Suprapubic skin (tissue), 4 donors: ENCODE measurements around the gene GUCY1A1. TPM values are rescaled to one million over a fixed set of nuclear protein-coding genes. Genes with fewer than 3 reads are reported as not detected.

ENCODE experiments used
- DNase-seq, 2 donors: peaks; one replicate each; pipeline ENCODE4 v3.0.0-alpha.2; 2019; ENCODE audit warnings: low spot score in 2 of 2
- H3K27ac ChIP-seq: fragments of 200-600 bp; sonication (generic); one replicate; pipeline ENCODE4 v1.5.1; 2019
- H3K27me3 ChIP-seq: fragments of 200-600 bp; sonication (generic); one replicate; pipeline ENCODE4 v1.5.1; 2019
- H3K36me3 ChIP-seq: fragments of 200-600 bp; sonication (generic); one replicate; pipeline ENCODE4 v1.5.1; 2019
- H3K4me1 ChIP-seq: fragments of 200-600 bp; sonication (generic); one replicate; pipeline ENCODE4 v1.5.1; 2019
- H3K4me3 ChIP-seq: fragments of 200-600 bp; sonication (generic); one replicate; pipeline ENCODE4 v1.5.1; 2019; ENCODE audit warnings: mild to moderate bottlenecking
- H3K9me3 ChIP-seq: fragments of 200-600 bp; sonication (generic); one replicate; pipeline ENCODE4 v1.5.1; 2019
- EP300 ChIP-seq: sonication (generic); formaldehyde crosslinking; IDR thresholded peaks from one replicate; pipeline ENCODE4 v1.6.1; 2017; ENCODE audit warnings: antibody characterized with exemption
- POLR2A ChIP-seq, 2 donors: fragments of 450-650 bp; IDR thresholded peaks; one replicate each; pipeline ENCODE4 v1.6.1; 2017; ENCODE audit warnings: antibody characterized with exemption in 2 of 2, mild to moderate bottlenecking in 2 of 2, moderate library complexity in 2 of 2
- POLR2AphosphoS5 ChIP-seq, 3 donors: sonication (generic); formaldehyde crosslinking; IDR thresholded peaks; one replicate each; pipeline ENCODE4 v1.6.1; 2017; ENCODE audit warnings: antibody characterized with exemption in 3 of 3
- WGBS: methylation state at CpG from one replicate; pipeline ENCODE4 v1.1.5; 2018; 5-methylcytosine and 5-hydroxymethylcytosine counted together
- total RNA-seq, 4 donors: library from RNA; depleted of rRNA; stranded (reverse); fragments of >200 nt; gene quantifications; one replicate each; pipeline ENCODE4 v1.1.0, GENCODE V29; 2016
- TF ChIP-seq, protein P1 (sequence below), 2 donors: fragments of 200-600 bp in 1 of 2; fragments of 450-650 bp in 1 of 2; sonication (generic) in 1 of 2; IDR thresholded peaks; one replicate each; pipeline ENCODE4 v1.5.1; 2016 to 2019; ENCODE audit warnings: antibody characterized with exemption in 2 of 2, mild to moderate bottlenecking in 1 of 2, moderate library complexity in 1 of 2

Gene GUCY1A1
- total RNA-seq, 4 donors from 2014 or later, result 5.1 to 15.3 (median 8.9) TPM

DNA sequence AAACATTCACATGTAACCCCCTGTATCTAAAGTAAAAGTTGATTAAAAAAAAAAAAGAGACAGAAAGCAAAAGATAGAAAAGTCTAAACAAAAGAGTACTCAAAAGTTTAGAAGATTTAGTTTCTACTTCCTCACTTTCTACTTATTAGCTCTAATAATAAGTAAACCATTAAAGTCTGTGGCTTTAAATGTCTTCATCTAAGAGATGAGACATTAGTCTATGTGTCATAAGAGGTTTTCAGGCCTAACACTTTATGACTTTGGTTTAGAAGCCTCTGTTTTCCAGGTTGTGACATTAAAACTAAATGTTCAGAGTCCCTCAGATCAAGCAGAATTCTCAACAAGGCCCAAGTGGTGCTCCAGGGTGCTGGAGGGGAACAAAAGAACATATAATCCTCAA lies 42.2 kb upstream of the GUCY1A1 start:
- Histone ChIP-seq H3K4me3 (no peak overlapping the region), H3K36me3 (no peaks in the 10 kb centered on the region), H3K9me3 (no peaks in the 10 kb centered on the region), H3K4me1 (peaks cover 4% of the 10 kb centered on the region), H3K27ac (no peak overlapping the region), H3K27me3 (no peaks in the 10 kb centered on the region)
- TF ChIP-seq POLR2A (IDR thresholded peaks at IDR 0.05) (no peak), POLR2AphosphoS5 (IDR thresholded peaks at IDR 0.05) (no peak), EP300 (no peak)
- TF ChIP-seq, protein P1, sequence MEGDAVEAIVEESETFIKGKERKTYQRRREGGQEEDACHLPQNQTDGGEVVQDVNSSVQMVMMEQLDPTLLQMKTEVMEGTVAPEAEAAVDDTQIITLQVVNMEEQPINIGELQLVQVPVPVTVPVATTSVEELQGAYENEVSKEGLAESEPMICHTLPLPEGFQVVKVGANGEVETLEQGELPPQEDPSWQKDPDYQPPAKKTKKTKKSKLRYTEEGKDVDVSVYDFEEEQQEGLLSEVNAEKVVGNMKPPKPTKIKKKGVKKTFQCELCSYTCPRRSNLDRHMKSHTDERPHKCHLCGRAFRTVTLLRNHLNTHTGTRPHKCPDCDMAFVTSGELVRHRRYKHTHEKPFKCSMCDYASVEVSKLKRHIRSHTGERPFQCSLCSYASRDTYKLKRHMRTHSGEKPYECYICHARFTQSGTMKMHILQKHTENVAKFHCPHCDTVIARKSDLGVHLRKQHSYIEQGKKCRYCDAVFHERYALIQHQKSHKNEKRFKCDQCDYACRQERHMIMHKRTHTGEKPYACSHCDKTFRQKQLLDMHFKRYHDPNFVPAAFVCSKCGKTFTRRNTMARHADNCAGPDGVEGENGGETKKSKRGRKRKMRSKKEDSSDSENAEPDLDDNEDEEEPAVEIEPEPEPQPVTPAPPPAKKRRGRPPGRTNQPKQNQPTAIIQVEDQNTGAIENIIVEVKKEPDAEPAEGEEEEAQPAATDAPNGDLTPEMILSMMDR (IDR thresholded peaks at IDR 0.05), result no peak
- DNase-seq, result no peak

DNA sequence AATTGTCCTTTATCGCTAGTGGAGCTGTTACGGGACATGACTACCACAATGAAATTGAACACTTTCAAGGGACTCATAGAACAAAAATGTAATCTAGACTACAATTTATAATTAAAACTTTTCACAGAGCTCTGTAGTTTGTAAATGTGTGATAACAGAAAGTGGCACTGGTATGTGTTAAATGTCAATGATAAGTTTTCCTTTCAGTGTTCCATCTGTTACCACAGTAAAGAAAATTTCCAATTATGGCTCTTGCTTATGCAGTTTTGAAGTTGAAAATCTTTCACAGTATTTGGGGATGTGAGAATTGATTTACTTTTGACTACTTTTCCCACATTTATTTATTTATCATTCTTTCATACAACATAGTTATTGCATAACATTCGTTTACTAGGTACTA lies 40.1 kb upstream of the GUCY1A1 start:
- WGBS, result 98% methylated on average over 3 of the region's 3 CpGs
- TF ChIP-seq POLR2A (IDR thresholded peaks at IDR 0.05) (no peak), EP300 (no peak), POLR2AphosphoS5 (IDR thresholded peaks at IDR 0.05) (no peak)
- TF ChIP-seq, protein P1 (IDR thresholded peaks at IDR 0.05), result no peak
- Histone ChIP-seq H3K9me3 (no peaks in the 10 kb centered on the region), H3K27me3 (no peaks in the 10 kb centered on the region), H3K36me3 (no peaks in the 10 kb centered on the region), H3K27ac (no peak overlapping the region), H3K4me3 (no peak overlapping the region), H3K4me1 (peaks cover 10% of the 10 kb centered on the region)
- no peak for DNase-seq

DNA sequence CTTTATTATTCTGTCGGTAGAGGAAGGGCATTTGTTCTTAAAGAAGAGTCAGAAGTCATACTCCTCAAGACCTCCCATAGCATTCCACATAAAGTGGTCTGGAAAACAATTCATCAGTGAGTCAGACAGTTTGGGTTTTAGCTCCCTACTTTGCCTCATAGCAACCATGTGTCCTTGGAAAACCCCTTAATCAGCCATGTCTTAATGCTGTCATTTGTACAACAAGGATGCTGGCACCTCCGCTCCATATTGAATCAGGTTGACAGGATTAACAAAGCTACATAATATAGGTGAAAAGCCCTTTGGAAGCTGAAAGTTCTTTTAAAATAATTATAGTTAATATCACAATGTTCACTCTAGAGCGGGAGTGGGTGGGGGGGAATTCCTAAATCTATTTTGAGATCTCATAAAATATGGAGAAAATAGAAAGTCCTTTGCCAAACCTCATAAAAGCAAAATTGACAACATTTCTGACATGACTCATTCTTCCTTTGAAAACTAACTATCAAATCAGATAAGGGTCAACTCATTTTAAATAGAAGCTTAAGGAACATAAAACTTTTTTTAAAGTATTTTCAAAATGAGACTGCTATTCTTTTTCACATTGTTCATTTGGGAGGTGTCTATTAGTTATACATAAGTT lies 37.3 kb upstream of the GUCY1A1 start:
- Histone ChIP-seq H3K27me3 (no peaks in the 10 kb centered on the region), H3K4me1 (peaks cover 10% of the 10 kb centered on the region), H3K27ac (no peak overlapping the region), H3K36me3 (no peaks in the 10 kb centered on the region), H3K4me3 (no peak overlapping the region), H3K9me3 (no peaks in the 10 kb centered on the region)
- TF ChIP-seq POLR2A (IDR thresholded peaks at IDR 0.05) (no peak), POLR2AphosphoS5 (IDR thresholded peaks at IDR 0.05) (no peak), EP300 (no peak)
- TF ChIP-seq, protein P1 (IDR thresholded peaks at IDR 0.05), result no peak
- DNase-seq, result no peak
- 49% methylated on average over 3 of the region's 3 CpGs for WGBS

DNA sequence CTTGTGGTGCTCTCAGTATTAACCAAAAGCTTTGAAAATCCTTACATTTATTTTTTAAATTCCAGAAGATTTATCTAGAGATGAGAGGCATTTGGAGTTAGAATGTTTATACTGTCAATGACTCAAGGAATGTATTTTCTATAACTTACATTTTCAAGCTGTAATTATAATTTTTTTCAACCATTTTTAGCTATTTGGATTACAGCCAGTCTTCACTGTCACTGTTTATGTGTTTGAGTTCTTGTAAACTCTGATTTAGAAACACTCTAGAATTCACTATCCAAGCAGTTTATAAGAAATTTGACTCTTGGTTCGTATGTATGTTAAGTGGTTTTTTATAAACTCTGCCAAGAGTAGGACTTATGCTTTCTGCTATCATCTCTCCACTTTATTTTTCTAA lies 36.7 kb upstream of the GUCY1A1 start:
- TF ChIP-seq POLR2A (IDR thresholded peaks at IDR 0.05), result no peak
- TF ChIP-seq, protein P1 (IDR thresholded peaks at IDR 0.05), result no peak
- no peak for TF ChIP-seq POLR2AphosphoS5 (IDR thresholded peaks at IDR 0.05)
- no peak for TF ChIP-seq EP300
- H3K9me3 ChIP-seq, result no peaks in the 10 kb centered on the region
- H3K4me1 ChIP-seq, result peaks cover 10% of the 10 kb centered on the region
- H3K27me3 ChIP-seq, result no peaks in the 10 kb centered on the region
- H3K4me3 ChIP-seq, result no peak overlapping the region
- no peak for DNase-seq
- no peak overlapping the region for H3K27ac ChIP-seq
- no peaks in the 10 kb centered on the region for H3K36me3 ChIP-seq
- WGBS, result 51% methylated on average over 1 of the region's 1 CpG

DNA sequence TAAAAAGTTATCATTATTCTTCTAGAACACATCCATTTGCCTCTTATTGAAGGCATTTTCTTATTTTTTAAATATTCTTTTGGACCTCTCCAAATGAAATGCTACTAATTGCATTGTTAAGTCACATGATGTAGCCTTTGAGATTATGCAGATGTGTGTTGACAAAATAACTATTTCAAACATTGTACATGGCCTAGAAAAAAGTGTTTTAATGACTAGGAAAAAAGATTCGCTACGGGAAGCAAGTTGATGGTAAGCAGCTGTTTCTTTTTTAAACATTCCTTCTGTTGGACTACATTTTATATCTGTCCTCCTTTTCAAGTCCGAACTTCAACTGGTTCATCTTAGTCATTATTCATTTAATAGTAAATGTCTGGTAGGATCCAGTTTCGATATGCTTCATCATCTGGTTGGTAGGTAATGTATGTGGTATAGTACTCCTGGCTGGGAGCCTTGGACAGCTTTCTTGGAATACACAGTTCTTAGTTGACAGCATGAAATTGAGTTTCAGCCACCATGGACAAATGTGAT lies 34.3 kb upstream of the GUCY1A1 start:
- H3K36me3 ChIP-seq, result no peaks in the 10 kb centered on the region
- no peak for DNase-seq
- H3K4me1 ChIP-seq, result peaks cover 10% of the 10 kb centered on the region
- H3K27ac ChIP-seq, result no peak overlapping the region
- no peaks in the 10 kb centered on the region for H3K9me3 ChIP-seq
- H3K27me3 ChIP-seq, result no peaks in the 10 kb centered on the region
- 61% methylated on average over 4 of the region's 4 CpGs for WGBS
- H3K4me3 ChIP-seq, result no peak overlapping the region
- TF ChIP-seq POLR2A (IDR thresholded peaks at IDR 0.05), result no peak
- no peak for TF ChIP-seq POLR2AphosphoS5 (IDR thresholded peaks at IDR 0.05)
- TF ChIP-seq, protein P1 (IDR thresholded peaks at IDR 0.05), result no peak
- TF ChIP-seq EP300, result no peak
